Measurements from ENCODE around the gene ARHGDIG.

- TF ChIP-seq CTCF (IDR thresholded peaks at IDR 0.05) (no peak), POLR2A (IDR thresholded peaks at IDR 0.05) (no peak)
Observed at GRCh38 chr16:273547-274421, 6.6 kb upstream of the ARHGDIG start.

All from uterus (tissue), 2 donors.